GM21526 (cell line): ENCODE data around the gene TFDP1.
"Not testable (repeated sequence)": the region's sequence is repeated elsewhere in the genome, so short reads cannot be mapped to it uniquely, and the experiment has no call there.

Experiments
- ATAC-seq: cut with Tn5 transposase; IDR thresholded peaks from one replicate; pipeline ENCODE4 v1.9.1; 2021; ENCODE audit warnings: moderate library complexity; ENCODE audit not compliant: unreplicated experiment, low FRiP score

TFDP1 gene

GRCh38 chr13:113610266-113610665 lies 25.7 kb downstream of the TFDP1 start:
- ATAC-seq: no peak

GRCh38 chr13:113611996-113612395 lies 27.4 kb downstream of the TFDP1 start:
- no peak for ATAC-seq

GRCh38 chr13:113612607-113613006 lies 28.1 kb downstream of the TFDP1 start:
- no peak for ATAC-seq

- ATAC-seq: no peak
Observed at GRCh38 chr13:113613789-113614379, 29.3 kb downstream of the TFDP1 start.

- no peak for ATAC-seq
Observed at GRCh38 chr13:113616281-113616906, 31.8 kb downstream of the TFDP1 start.

- ATAC-seq: no peak
Observed at GRCh38 chr13:113616991-113617749, 32.6 kb downstream of the TFDP1 start.

- ATAC-seq: no peak
Observed at GRCh38 chr13:113617961-113618360, 33.4 kb downstream of the TFDP1 start.

- ATAC-seq: no peak
Observed at GRCh38 chr13:113618455-113618854, 33.9 kb downstream of the TFDP1 start.

- ATAC-seq: no peak
Observed at GRCh38 chr13:113620036-113620796, 35.7 kb downstream of the TFDP1 start.

GRCh38 chr13:113621046-113621445 lies 36.5 kb downstream of the TFDP1 start:
- no peak for ATAC-seq

GRCh38 chr13:113621498-113621897 lies 36.9 kb downstream of the TFDP1 start:
- ATAC-seq: not testable (repeated sequence)

GRCh38 chr13:113621986-113622550 lies 37.5 kb downstream of the TFDP1 start:
- not testable (repeated sequence) for ATAC-seq

GRCh38 chr13:113622791-113623490 lies 38.4 kb downstream of the TFDP1 start:
- ATAC-seq: no peak

- no peak for ATAC-seq
Observed at GRCh38 chr13:113623491-113624234, 39.1 kb downstream of the TFDP1 start.

GRCh38 chr13:113624235-113624587 lies 39.7 kb downstream of the TFDP1 start:
- no peak for ATAC-seq

GRCh38 chr13:113624640-113625304 lies 40.2 kb downstream of the TFDP1 start:
- ATAC-seq: not testable (repeated sequence)

GRCh38 chr13:113625965-113626721 lies 41.6 kb downstream of the TFDP1 start:
- no peak for ATAC-seq

GRCh38 chr13:113627136-113627535 lies 42.6 kb downstream of the TFDP1 start:
- no peak for ATAC-seq
